HG03442 (cell line): ENCODE results near the gene STPG4.
"Not testable (repeated sequence)": the region's sequence is repeated elsewhere in the genome, so short reads cannot be mapped to it uniquely, and the experiment has no call there.

Experiments
- ATAC-seq: cut with Tn5 transposase; IDR thresholded peaks from one replicate; pipeline ENCODE4 v1.9.1; 2021; ENCODE audit warnings: mild to moderate bottlenecking, moderate library complexity; ENCODE audit not compliant: unreplicated experiment

Gene STPG4

DNA sequence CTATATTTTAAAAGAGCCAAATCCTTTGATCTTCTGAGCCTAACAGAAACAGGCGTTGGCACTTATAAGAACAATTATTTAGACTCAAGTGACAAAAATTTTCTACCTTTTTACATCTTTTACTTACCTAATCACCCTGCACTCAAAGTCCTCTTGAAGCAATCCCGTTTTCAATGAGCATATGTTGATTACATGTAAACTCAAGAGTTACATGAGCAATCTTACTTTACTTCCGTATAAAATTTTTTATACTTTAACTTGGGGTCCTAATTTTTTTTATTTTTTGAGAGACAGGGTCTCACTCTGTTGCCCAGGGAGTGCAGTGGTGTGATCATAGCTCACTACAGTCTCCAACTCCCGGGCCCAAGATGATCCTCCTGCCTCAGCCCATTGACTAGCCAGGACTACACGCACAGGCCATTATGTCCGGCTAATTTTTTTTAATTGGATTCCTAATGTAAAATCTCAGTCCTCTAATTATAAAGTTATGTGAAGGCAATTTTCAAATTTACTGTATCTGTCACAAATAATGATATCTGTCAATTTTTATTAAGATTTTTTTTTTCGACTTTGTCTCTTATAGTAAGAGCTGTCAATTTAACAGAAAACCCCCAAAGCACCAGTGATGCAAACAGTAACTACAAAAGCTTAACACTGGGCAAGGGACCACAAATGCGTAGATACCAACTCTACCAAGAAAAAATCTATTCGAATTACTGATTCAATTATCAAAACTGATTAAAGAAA is 19.1 kb upstream of the STPG4 start:
- ATAC-seq = no peak

GRCh38 chr2:47172922-47173695 is 18.0 kb upstream of the STPG4 start:
- no peak for ATAC-seq

GRCh38 chr2:47172156-47172921 is 17.2 kb upstream of the STPG4 start:
- ATAC-seq = no peak

GRCh38 chr2:47169784-47170183 is 14.7 kb upstream of the STPG4 start:
- ATAC-seq = no peak

- ATAC-seq = not testable (repeated sequence)
Measured at GRCh38 chr2:47168895-47169294, 13.8 kb upstream of the STPG4 start.

DNA sequence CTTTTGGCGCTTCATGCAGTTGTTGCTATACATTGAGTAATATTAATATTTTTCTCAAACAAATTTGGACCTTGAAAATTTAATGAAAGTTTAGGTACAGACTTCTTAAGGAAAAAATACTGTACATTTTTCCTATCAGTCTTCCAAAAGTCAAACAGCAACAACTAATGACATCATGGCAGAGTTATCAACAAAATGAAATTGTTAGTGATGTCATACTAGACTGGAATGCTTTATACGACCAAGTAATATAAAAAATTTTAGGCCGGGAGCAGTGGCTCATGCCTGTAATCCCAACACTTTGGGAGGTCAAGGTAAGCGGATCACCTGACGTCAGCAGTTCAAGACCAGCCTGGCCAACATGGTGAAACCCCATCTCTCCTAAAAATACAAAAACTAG is 12.0 kb upstream of the STPG4 start:
- ATAC-seq = no peak

GRCh38 chr2:47165001-47165555 is 10.0 kb upstream of the STPG4 start:
- ATAC-seq = no peak

DNA sequence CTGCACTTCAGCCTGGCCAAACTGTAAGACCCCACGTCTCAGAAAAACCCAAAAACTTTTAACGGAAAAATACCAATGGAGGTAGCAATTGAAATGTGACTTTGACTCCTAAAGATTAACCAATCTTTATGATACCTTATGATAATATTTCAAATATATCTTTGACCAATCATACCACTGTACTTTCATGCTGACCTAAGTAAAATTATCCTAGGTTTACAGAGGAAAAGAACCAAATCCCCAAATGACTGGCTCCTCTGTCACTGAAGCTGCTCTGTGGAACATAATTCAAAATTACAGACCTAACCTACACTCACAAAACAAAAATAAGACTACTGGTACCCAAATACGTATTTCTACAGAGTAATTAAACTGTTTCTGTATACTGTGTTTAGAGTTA is 7.7 kb upstream of the STPG4 start:
- ATAC-seq = no peak

DNA sequence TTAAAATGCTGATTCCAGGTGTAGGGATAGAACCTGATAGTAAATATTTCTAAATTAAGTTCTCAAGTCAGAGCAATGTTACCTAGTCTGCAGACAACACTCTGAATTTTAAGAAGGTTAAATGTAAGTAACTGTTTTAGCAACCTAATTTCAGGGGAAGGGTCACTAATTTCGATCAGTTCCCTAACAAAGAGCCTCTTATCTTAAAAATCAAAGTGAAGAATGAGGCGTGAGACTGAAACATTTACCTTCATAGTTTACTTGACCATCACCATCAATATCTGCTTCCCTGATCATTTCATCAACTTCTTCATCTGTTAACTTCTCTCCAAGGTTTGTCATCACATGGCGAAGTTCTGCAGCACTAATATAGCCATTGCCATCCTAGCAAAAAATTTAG is 6.4 kb upstream of the STPG4 start:
- no peak for ATAC-seq

DNA sequence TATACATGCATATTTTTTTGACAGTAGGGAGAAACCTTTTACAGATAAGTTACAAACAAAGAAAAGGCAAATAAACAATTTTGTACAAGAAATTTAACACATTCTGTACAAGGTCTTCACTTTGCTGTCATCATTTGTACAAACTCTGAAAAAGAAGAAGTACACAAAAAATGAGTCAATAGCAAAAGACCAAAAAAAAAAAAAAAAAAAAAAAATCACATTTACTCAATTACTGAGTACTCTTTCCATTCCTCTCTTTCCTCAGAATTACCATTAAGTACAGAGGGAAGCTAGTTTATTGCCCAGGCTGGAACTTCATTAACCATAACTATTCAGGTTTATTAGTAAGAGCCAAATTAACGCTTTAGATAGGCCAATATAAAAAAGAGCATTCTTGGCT is 5.6 kb upstream of the STPG4 start:
- no peak for ATAC-seq

- ATAC-seq = no peak
Measured at GRCh38 chr2:47160211-47160610, 5.1 kb upstream of the STPG4 start.

DNA sequence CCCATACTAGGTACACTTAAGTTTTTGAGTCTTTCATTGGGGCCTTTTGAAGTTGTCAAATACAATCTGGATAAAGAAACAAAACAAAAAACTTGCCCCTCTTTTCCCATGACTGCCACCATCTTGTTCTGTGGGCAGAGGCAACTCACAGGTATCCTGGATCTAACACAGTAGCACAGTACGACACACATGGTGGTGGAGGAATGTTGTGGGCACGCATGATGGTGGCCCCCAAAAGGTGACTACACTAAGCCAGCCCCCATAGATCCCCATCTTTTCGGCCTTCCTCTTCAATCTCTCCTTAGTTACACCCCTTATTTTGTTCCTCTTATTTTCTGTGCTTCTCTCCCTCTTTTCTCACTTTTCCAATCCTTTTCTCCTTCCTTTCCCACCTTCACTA is 4.5 kb upstream of the STPG4 start:
- ATAC-seq = no peak

DNA sequence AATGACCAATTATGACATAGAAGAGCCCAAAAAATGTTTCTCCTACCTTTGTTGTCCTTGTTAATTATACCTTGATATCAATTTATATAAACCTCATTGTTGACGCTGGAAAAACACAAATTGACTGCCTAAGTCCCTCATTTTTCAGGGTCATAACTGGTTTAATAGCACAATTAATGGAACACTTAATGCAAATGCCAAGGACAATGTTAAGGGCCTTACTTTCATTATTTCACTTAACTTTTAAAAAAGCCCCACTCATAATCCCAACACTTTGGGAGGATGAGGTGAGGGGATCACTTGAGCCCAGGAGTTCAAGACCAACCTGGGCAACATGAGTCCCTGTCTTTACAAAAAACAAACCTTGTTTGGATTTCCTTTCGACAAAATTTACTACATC is 3.5 kb upstream of the STPG4 start:
- no peak for ATAC-seq

DNA sequence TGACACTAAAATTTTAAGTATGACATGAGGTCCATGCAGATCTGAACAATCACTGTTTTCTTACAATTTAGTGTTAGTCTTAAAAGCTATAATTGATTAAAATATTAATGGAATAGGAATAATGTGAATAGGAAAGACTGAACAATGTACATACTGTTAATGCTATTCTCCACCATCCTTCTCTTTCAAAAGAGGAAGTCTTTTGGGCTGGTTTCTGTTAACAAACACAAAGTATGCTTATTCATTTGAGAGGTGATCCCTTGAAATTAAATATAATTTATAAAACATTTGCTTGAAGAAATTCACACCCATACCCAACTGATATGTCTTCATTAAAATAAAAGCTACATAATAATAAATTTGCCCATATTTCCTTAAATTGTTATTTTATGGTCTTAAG is 2.3 kb downstream of the STPG4 start:
- ATAC-seq = no peak

GRCh38 chr2:47150175-47150574 is 4.9 kb downstream of the STPG4 start:
- ATAC-seq = no peak

GRCh38 chr2:47147021-47147420 is 8.1 kb downstream of the STPG4 start:
- no peak for ATAC-seq

- no peak for ATAC-seq
Measured at GRCh38 chr2:47145466-47145865, 9.6 kb downstream of the STPG4 start.

GRCh38 chr2:47141520-47141919 is 13.6 kb downstream of the STPG4 start:
- ATAC-seq = no peak

DNA sequence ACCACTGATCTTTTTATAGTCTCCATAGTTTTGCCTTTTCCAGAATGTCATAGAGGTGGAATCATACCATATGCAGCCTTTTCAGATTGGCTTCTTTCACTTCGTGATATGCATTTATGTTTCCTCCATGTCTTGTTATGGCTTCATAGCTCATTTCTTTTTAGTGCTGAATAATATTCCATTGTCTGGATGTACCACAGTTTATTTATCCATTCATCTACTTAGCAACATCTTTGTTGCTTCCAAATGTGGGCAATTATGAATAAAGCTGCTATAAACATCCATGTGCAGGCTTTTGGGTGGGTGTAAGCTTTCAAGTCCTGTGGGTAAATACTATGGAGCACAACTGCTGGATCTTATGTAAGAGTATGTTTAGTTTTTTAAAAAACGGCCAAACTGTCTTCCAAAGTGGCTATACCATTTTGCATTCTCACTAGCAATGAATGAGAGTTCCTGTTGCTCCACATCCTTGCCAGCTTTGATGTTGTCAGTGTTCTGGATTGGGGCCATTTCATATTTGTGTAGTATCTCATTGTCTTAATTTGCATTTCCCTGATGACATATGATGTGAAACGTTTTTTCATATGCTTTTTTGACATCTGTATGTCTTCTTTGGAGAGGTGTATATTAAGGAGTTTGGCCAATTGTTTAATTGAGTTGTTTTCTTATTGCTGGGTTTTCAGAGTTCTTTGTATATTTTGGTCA is 20.6 kb downstream of the STPG4 start:
- ATAC-seq = no peak

DNA sequence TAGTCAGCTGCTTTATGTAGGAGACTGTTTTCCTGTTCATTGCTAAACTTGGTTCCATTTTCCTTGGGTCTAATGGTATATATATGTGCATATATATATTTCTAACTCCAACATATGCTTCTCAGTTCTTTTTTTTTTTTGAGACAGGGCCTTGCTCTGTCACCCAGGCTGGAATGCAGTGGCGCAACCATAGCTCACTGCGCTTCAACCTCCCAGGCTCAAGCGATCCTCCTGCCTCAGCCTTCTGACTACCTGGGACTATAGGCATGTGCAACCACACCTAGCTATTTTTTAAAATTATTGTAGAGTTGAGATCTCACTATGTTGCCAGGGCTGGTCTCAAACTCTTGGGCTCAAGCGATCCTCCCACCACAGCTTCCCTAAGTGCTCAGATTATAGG is 22.1 kb downstream of the STPG4 start:
- ATAC-seq = no peak

- no peak for ATAC-seq
Measured at GRCh38 chr2:47129191-47129706, 25.9 kb downstream of the STPG4 start.
